Astrocyte (in vitro differentiated cells and primary cell): ENCODE results near the gene TMEM161A.

Source experiments
- EZH2 ChIP-seq: IDR thresholded peaks from 2 replicates; pipeline ENCODE4 v1.6.1; 2012; ENCODE audit warnings: mild to moderate bottlenecking, low read length, inconsistent platforms; ENCODE audit not compliant: insufficient read depth
- TF ChIP-seq, protein P1 (sequence below): IDR thresholded peaks from 2 replicates; pipeline ENCODE4 v1.5.1; 2011; ENCODE audit warnings: low read depth, mild to moderate bottlenecking, inconsistent platforms, low read length, moderate library complexity; ENCODE audit not compliant: insufficient read depth

DNA sequence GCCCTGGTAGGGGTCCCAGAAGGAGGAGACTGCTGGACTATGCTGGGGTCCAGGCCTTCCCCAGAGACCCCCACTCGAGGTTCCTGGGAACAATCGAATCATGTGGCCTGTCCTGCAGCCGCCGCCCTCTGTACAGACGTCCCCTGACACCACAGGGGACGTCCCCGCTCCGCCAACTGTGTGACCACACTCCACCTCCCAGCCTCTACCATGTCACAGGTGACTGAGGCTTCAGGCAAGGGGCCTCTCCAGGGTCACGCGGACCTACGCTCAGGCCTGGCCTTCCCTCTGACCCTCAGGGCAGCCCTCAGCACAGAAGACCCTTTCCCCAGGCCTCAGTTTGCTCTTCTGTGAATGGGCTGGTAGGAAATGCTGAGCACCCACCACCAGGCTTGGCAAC, 13.1 kb upstream of the TMEM161A start:
- TF ChIP-seq, protein P1, sequence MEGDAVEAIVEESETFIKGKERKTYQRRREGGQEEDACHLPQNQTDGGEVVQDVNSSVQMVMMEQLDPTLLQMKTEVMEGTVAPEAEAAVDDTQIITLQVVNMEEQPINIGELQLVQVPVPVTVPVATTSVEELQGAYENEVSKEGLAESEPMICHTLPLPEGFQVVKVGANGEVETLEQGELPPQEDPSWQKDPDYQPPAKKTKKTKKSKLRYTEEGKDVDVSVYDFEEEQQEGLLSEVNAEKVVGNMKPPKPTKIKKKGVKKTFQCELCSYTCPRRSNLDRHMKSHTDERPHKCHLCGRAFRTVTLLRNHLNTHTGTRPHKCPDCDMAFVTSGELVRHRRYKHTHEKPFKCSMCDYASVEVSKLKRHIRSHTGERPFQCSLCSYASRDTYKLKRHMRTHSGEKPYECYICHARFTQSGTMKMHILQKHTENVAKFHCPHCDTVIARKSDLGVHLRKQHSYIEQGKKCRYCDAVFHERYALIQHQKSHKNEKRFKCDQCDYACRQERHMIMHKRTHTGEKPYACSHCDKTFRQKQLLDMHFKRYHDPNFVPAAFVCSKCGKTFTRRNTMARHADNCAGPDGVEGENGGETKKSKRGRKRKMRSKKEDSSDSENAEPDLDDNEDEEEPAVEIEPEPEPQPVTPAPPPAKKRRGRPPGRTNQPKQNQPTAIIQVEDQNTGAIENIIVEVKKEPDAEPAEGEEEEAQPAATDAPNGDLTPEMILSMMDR = no peak
- TF ChIP-seq EZH2 = no peak
